WTC11 (cell line): ENCODE measurements around the gene THRA. TPM values are rescaled to one million over a fixed set of nuclear protein-coding genes. Genes with fewer than 3 reads are reported as not detected.

Experiments
- ELF4 ChIP-seq: sonication (generic); formaldehyde crosslinking; IDR thresholded peaks from 2 replicates; pipeline ENCODE4 v1.8.1; 2022; ENCODE audit warnings: low read depth, mild to moderate bottlenecking, moderate library complexity, missing genetic modification reagents
- ETV6 ChIP-seq: sonication (generic); formaldehyde crosslinking; IDR thresholded peaks from 2 replicates; pipeline ENCODE4 v1.8.1; 2022; ENCODE audit warnings: mild to moderate bottlenecking, missing genetic modification reagents
- FOXJ3 ChIP-seq: sonication (generic); formaldehyde crosslinking; IDR thresholded peaks from 2 replicates; pipeline ENCODE4 v1.9.0; 2021; ENCODE audit warnings: missing genetic modification reagents, mild to moderate bottlenecking, borderline replicate concordance
- GRHL2 ChIP-seq: fragments of 250-450 bp; sonication (Bioruptor Pico); IDR thresholded peaks from 2 replicates; pipeline ENCODE4 v1.8.0; 2022; ENCODE audit warnings: mild to moderate bottlenecking, moderate library complexity; ENCODE audit not compliant: insufficient replicate concordance, severe bottlenecking
- HMGA2 ChIP-seq: fragments of 250-450 bp; sonication (Bioruptor Pico); IDR thresholded peaks from 2 replicates; pipeline ENCODE4 v1.4.0; 2021; ENCODE audit warnings: mild to moderate bottlenecking, moderate library complexity
- KAT7 ChIP-seq: sonication (generic); formaldehyde crosslinking; IDR thresholded peaks from 2 replicates; pipeline ENCODE4 v1.8.1; 2023; ENCODE audit warnings: missing genetic modification reagents, mild to moderate bottlenecking, borderline replicate concordance
- MYBL2 ChIP-seq: sonication (generic); formaldehyde crosslinking; IDR thresholded peaks from 2 replicates; pipeline ENCODE4 v1.8.1; 2023; ENCODE audit warnings: mild to moderate bottlenecking, moderate library complexity, missing genetic modification reagents
- NFE2L1 ChIP-seq: sonication (generic); formaldehyde crosslinking; IDR thresholded peaks from 2 replicates; pipeline ENCODE4 v1.8.1; 2023; ENCODE audit warnings: missing genetic modification reagents
- NFYB ChIP-seq: sonication (generic); formaldehyde crosslinking; conservative IDR thresholded peaks from 2 replicates; pipeline ENCODE4 v1.8.0; 2022; ENCODE audit warnings: low read depth, missing genetic modification reagents
- NR1H2 ChIP-seq: sonication (generic); formaldehyde crosslinking; IDR thresholded peaks from 2 replicates; pipeline ENCODE4 v1.9.0; 2021; ENCODE audit warnings: mild to moderate bottlenecking, moderate library complexity, missing genetic modification reagents
- RELA ChIP-seq: sonication (generic); formaldehyde crosslinking; IDR thresholded peaks from 2 replicates; pipeline ENCODE4 v1.8.1; 2022; ENCODE audit warnings: missing genetic modification reagents, mild to moderate bottlenecking, borderline replicate concordance
- RORB ChIP-seq: fragments of 250-450 bp; sonication (Bioruptor Pico); IDR thresholded peaks from 2 replicates; pipeline ENCODE4 v1.9.0; 2021; ENCODE audit warnings: mild to moderate bottlenecking
- SMAD3 ChIP-seq: sonication (generic); formaldehyde crosslinking; IDR thresholded peaks from 2 replicates; pipeline ENCODE4 v1.8.0; 2022; ENCODE audit warnings: missing genetic modification reagents, mild to moderate bottlenecking, borderline replicate concordance
- TCF7 ChIP-seq: sonication (generic); formaldehyde crosslinking; IDR thresholded peaks from 2 replicates; pipeline ENCODE4 v1.8.0; 2022; ENCODE audit warnings: mild to moderate bottlenecking, low read depth, missing genetic modification reagents, moderate library complexity
- TP53 ChIP-seq: sonication (generic); formaldehyde crosslinking; IDR thresholded peaks from 2 replicates; pipeline ENCODE4 v1.8.1; 2023; ENCODE audit warnings: mild to moderate bottlenecking, missing genetic modification reagents
- ZNF219 ChIP-seq: sonication (generic); formaldehyde crosslinking; IDR thresholded peaks from 2 replicates; pipeline ENCODE4 v1.8.0; 2023; ENCODE audit warnings: missing genetic modification reagents, mild to moderate bottlenecking, borderline replicate concordance
- total RNA-seq: library from RNA; stranded (reverse); gene quantifications from 3 replicates; pipeline ENCODE4 v1.2.3, GENCODE V29; 2021
- TF ChIP-seq, protein P1 (sequence below): sonication (generic); formaldehyde crosslinking; IDR thresholded peaks from 2 replicates; pipeline ENCODE4 v1.8.0; 2022; ENCODE audit warnings: mild to moderate bottlenecking, missing genetic modification reagents
- TF ChIP-seq, protein P2 (sequence below): sonication (generic); formaldehyde crosslinking; IDR thresholded peaks from 2 replicates; pipeline ENCODE4 v1.8.1; 2022; ENCODE audit warnings: mild to moderate bottlenecking, moderate library complexity, missing genetic modification reagents
- TF ChIP-seq, protein P3 (sequence below): sonication (generic); formaldehyde crosslinking; IDR thresholded peaks from 2 replicates; pipeline ENCODE4 v1.8.0; 2022; ENCODE audit warnings: mild to moderate bottlenecking, missing genetic modification reagents
- TF ChIP-seq, protein P4 (sequence below): fragments of 250-450 bp; sonication (Bioruptor Pico); IDR thresholded peaks from 2 replicates; pipeline ENCODE4 v1.9.0; 2021; ENCODE audit warnings: mild to moderate bottlenecking
- TF ChIP-seq, protein P5 (sequence below): fragments of 250-450 bp; sonication (Bioruptor Pico); IDR thresholded peaks from 2 replicates; pipeline ENCODE4 v1.8.0; 2021; ENCODE audit warnings: mild to moderate bottlenecking
- TF ChIP-seq, protein P6 (sequence below): sonication (generic); formaldehyde crosslinking; IDR thresholded peaks from 2 replicates; pipeline ENCODE4 v1.8.1; 2022; ENCODE audit warnings: low read depth, mild to moderate bottlenecking, moderate library complexity, missing genetic modification reagents, borderline replicate concordance
- TF ChIP-seq, protein P7 (sequence below): fragments of 200-600 bp; IDR thresholded peaks from 2 replicates; pipeline ENCODE4 v1.8.0; 2022; ENCODE audit warnings: antibody characterized with exemption
- TF ChIP-seq, protein P8 (sequence below): fragments of 250-450 bp; sonication (Bioruptor Pico); conservative IDR thresholded peaks from 2 replicates; pipeline ENCODE4 v1.9.0; 2021; ENCODE audit warnings: mild to moderate bottlenecking

THRA gene
- total RNA-seq, 1 experiment from 2014 or later, result 15.9 TPM

DNA sequence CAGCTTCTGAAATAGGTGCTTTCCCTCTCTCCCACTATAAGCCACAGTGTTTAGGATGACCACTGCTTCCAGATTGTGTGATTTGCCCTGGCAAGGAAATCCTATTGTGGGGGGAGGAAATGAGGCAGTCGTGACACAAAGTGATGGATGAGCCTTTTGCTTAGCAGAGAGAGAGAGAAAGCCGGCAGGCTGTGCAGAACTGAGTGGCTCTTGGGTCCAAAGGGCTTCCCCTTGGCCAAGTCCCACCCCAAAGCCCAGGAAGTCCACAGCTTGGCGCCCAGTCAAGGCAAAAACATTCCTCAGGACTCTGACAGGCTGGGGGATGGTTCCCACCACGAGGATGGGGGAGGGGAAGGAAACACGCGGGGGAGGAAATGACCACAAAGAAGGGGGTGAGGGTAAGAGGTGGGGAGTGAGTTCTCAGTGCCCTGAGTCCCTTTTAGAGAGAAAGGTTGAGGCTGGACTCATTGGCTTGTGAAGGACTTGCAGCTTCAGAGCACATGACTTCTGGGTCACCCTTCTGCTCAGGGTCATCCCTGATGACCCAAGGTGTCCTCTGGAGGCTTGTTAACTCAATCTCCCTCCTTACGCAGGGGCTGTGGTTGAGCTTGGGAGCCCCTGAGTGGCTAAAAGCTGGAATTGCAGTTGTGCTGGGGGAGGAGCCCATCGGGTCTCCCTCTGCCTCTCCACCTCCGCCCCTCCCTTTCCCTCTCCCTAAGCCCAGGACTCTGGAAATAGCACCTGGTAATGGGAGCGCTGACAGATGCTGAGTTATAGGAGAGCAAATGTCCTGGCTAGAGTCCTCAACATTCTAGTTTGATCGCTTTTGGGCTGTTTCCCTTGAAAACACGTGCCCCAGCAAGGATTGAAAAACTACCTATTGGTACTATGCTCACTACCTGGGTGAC, 48.7 kb downstream of the THRA start (continued):
- TF ChIP-seq, protein P1, sequence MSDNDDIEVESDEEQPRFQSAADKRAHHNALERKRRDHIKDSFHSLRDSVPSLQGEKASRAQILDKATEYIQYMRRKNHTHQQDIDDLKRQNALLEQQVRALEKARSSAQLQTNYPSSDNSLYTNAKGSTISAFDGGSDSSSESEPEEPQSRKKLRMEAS (CRISPR knock-in tag), result peak; percentile 41; the same call in 1 of the 2 replicates
- TF ChIP-seq NFYB (CRISPR knock-in tag) (no peak), TCF7 (no peak), RELA (no peak), HMGA2 (CRISPR knock-in tag) (no peak), RORB (CRISPR knock-in tag) (no peak), ETV6 (CRISPR knock-in tag) (0 out of 2 replicates have a peak, but pooled peaks have one; percentile 40), NFE2L1 (no peak), FOXJ3 (no peak), GRHL2 (CRISPR knock-in tag) (no peak), ZNF219 (CRISPR knock-in tag) (no peak), ELF4 (CRISPR knock-in tag) (no peak), NR1H2 (CRISPR knock-in tag) (no peak), TP53 (no peak), MYBL2 (no peak), KAT7 (CRISPR knock-in tag) (no peak), SMAD3 (CRISPR knock-in tag) (no peak)
- TF ChIP-seq, protein P2, sequence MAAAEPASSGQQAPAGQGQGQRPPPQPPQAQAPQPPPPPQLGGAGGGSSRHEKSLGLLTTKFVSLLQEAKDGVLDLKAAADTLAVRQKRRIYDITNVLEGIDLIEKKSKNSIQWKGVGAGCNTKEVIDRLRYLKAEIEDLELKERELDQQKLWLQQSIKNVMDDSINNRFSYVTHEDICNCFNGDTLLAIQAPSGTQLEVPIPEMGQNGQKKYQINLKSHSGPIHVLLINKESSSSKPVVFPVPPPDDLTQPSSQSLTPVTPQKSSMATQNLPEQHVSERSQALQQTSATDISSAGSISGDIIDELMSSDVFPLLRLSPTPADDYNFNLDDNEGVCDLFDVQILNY (CRISPR knock-in tag), result no peak
- TF ChIP-seq, protein P3, sequence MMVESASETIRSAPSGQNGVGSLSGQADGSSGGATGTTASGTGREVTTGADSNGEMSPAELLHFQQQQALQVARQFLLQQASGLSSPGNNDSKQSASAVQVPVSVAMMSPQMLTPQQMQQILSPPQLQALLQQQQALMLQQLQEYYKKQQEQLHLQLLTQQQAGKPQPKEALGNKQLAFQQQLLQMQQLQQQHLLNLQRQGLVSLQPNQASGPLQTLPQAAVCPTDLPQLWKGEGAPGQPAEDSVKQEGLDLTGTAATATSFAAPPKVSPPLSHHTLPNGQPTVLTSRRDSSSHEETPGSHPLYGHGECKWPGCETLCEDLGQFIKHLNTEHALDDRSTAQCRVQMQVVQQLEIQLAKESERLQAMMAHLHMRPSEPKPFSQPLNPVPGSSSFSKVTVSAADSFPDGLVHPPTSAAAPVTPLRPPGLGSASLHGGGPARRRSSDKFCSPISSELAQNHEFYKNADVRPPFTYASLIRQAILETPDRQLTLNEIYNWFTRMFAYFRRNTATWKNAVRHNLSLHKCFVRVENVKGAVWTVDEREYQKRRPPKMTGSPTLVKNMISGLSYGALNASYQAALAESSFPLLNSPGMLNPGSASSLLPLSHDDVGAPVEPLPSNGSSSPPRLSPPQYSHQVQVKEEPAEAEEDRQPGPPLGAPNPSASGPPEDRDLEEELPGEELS, result no peak
- TF ChIP-seq, protein P4, sequence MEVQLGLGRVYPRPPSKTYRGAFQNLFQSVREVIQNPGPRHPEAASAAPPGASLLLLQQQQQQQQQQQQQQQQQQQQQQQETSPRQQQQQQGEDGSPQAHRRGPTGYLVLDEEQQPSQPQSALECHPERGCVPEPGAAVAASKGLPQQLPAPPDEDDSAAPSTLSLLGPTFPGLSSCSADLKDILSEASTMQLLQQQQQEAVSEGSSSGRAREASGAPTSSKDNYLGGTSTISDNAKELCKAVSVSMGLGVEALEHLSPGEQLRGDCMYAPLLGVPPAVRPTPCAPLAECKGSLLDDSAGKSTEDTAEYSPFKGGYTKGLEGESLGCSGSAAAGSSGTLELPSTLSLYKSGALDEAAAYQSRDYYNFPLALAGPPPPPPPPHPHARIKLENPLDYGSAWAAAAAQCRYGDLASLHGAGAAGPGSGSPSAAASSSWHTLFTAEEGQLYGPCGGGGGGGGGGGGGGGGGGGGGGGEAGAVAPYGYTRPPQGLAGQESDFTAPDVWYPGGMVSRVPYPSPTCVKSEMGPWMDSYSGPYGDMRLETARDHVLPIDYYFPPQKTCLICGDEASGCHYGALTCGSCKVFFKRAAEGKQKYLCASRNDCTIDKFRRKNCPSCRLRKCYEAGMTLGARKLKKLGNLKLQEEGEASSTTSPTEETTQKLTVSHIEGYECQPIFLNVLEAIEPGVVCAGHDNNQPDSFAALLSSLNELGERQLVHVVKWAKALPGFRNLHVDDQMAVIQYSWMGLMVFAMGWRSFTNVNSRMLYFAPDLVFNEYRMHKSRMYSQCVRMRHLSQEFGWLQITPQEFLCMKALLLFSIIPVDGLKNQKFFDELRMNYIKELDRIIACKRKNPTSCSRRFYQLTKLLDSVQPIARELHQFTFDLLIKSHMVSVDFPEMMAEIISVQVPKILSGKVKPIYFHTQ (CRISPR knock-in tag), result no peak
- TF ChIP-seq, protein P5, sequence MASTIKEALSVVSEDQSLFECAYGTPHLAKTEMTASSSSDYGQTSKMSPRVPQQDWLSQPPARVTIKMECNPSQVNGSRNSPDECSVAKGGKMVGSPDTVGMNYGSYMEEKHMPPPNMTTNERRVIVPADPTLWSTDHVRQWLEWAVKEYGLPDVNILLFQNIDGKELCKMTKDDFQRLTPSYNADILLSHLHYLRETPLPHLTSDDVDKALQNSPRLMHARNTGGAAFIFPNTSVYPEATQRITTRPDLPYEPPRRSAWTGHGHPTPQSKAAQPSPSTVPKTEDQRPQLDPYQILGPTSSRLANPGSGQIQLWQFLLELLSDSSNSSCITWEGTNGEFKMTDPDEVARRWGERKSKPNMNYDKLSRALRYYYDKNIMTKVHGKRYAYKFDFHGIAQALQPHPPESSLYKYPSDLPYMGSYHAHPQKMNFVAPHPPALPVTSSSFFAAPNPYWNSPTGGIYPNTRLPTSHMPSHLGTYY (CRISPR knock-in tag), result no peak
- TF ChIP-seq, protein P6, sequence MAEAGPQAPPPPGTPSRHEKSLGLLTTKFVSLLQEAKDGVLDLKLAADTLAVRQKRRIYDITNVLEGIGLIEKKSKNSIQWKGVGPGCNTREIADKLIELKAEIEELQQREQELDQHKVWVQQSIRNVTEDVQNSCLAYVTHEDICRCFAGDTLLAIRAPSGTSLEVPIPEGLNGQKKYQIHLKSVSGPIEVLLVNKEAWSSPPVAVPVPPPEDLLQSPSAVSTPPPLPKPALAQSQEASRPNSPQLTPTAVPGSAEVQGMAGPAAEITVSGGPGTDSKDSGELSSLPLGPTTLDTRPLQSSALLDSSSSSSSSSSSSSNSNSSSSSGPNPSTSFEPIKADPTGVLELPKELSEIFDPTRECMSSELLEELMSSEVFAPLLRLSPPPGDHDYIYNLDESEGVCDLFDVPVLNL (CRISPR knock-in tag), result no peak
- TF ChIP-seq, protein P7, sequence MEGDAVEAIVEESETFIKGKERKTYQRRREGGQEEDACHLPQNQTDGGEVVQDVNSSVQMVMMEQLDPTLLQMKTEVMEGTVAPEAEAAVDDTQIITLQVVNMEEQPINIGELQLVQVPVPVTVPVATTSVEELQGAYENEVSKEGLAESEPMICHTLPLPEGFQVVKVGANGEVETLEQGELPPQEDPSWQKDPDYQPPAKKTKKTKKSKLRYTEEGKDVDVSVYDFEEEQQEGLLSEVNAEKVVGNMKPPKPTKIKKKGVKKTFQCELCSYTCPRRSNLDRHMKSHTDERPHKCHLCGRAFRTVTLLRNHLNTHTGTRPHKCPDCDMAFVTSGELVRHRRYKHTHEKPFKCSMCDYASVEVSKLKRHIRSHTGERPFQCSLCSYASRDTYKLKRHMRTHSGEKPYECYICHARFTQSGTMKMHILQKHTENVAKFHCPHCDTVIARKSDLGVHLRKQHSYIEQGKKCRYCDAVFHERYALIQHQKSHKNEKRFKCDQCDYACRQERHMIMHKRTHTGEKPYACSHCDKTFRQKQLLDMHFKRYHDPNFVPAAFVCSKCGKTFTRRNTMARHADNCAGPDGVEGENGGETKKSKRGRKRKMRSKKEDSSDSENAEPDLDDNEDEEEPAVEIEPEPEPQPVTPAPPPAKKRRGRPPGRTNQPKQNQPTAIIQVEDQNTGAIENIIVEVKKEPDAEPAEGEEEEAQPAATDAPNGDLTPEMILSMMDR, result peak; percentile 28; the same call in 1 of the 2 replicates
- TF ChIP-seq, protein P8, sequence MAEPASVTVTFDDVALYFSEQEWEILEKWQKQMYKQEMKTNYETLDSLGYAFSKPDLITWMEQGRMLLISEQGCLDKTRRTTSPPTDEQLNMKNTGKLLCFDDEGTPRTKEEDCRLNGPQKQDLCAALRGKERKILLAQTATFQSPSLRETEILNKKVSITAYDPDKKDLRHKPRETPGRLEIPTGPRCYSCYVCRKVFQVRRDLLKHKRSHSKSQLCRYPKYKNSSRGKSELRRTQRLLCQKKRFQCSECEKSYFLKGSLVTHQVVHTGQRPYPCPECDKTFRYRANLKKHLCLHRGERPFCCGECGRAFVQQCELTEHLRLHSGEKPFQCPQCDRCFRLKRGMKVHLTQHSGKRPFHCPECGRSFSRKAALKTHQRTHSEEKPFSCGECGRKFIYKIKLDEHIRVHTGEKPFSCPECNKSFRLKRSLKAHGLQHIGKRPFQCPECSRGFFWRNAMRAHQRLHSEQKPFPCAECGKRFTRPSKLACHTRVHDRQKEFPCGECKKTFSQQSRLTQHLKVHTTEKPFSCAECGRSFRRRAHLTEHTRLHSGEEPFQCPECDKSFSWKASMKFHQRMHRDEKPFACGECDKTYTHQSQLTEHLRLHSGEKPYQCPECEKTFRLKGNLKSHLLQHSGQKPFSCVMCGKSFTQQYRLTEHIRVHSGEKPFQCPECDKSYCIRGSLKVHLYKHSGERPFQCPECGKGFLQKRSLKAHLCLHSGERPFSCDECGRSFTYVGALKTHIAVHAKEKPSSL (CRISPR knock-in tag), result no peak
